Activated naive CD4-positive, alpha-beta T cell treated with anti-CD3 and anti-CD28 coated beads for 36 hours (primary cell): ENCODE data around the gene ZBBX. TPM values are rescaled to one million over a fixed set of nuclear protein-coding genes. Genes with fewer than 3 reads are reported as not detected.

Experiments used
- CTCF ChIA-PET: fragments of 350-600 bp; sonication (Branson Sonifier 250); formaldehyde crosslinking; loops from one replicate; lab custom pipeline; 2021; ENCODE audit warnings: antibody characterized with exemption; lab: Charles Lee
- DNase-seq: peaks from one replicate; pipeline ENCODE4 v3.0.0-alpha.2; 2020
- H3K27ac Mint-ChIP-seq: one replicate; pipeline ENCODE4 v1.8.0; 2021; ENCODE audit warnings: mild to moderate bottlenecking, mixed read lengths
- H3K27me3 Mint-ChIP-seq: one replicate; pipeline ENCODE4 v1.8.0; 2021; ENCODE audit warnings: low read depth, mixed read lengths
- H3K36me3 Mint-ChIP-seq: one replicate; pipeline ENCODE4 v1.8.0; 2021; ENCODE audit warnings: low read depth, mixed read lengths
- H3K4me1 Mint-ChIP-seq: one replicate; pipeline ENCODE4 v1.8.0; 2021; ENCODE audit warnings: low read depth, mixed read lengths
- H3K4me3 Mint-ChIP-seq: one replicate; pipeline ENCODE4 v1.8.0; 2021; ENCODE audit warnings: mild to moderate bottlenecking, moderate library complexity, mixed read lengths
- H3K9me3 Mint-ChIP-seq: one replicate; pipeline ENCODE4 v1.8.0; 2021; ENCODE audit warnings: mixed read lengths
- intact Hi-C: fragments of 100-400 bp; cut with micrococcal nuclease; formaldehyde crosslinking; loops from one replicate; pipeline ENCODE4 v1.15.1; 2023
- total RNA-seq, 2 experiments: library from RNA; stranded (reverse); gene quantifications; one replicate each; pipeline ENCODE4 v1.2.3, GENCODE V29; 2021

ZBBX gene
- total RNA-seq, 2 experiments from 2014 or later = not detected

DNA sequence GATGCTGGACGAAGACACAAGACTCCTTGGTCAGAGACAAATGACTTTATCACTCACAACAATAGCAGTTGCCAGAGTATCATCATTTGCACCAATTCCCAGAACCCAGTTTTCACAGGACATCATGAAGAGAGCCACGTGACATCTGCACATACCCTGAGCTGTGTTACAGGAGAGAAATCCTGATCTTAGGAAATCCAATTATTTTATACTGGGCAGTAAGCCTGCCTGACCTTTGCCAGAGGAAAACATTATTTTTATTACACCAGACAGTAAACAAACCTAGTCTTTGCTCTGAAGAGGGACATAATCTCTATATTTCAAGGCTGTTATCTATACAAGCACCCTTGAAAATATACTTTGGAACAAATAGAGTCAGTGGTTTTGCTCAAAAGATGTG lies 77.4 kb downstream of the ZBBX start:
- intact Hi-C loops = no loop called here
- CTCF ChIA-PET = no interaction called here

GRCh38 chr3:167300207-167300606 lies 79.9 kb downstream of the ZBBX start:
- no peak overlapping the region for H3K4me3 Mint-ChIP-seq
- peaks cover 4% of the 10 kb centered on the region for H3K9me3 Mint-ChIP-seq
- H3K36me3 Mint-ChIP-seq = no peaks in the 10 kb centered on the region
- CTCF ChIA-PET = no interaction called here
- H3K27me3 Mint-ChIP-seq = no peaks in the 10 kb centered on the region
- DNase-seq = no peak
- intact Hi-C loops = no loop called here
- no peaks in the 10 kb centered on the region for H3K4me1 Mint-ChIP-seq
- no peak overlapping the region for H3K27ac Mint-ChIP-seq

More for the DNA sequence above, 77.4 kb downstream of the ZBBX start:
- no peaks in the 10 kb centered on the region for H3K9me3 Mint-ChIP-seq
- H3K36me3 Mint-ChIP-seq = no peaks in the 10 kb centered on the region
- no peak overlapping the region for H3K27ac Mint-ChIP-seq
- H3K4me1 Mint-ChIP-seq = no peaks in the 10 kb centered on the region
- H3K4me3 Mint-ChIP-seq = no peak overlapping the region
- no peaks in the 10 kb centered on the region for H3K27me3 Mint-ChIP-seq
- DNase-seq = no peak

DNA sequence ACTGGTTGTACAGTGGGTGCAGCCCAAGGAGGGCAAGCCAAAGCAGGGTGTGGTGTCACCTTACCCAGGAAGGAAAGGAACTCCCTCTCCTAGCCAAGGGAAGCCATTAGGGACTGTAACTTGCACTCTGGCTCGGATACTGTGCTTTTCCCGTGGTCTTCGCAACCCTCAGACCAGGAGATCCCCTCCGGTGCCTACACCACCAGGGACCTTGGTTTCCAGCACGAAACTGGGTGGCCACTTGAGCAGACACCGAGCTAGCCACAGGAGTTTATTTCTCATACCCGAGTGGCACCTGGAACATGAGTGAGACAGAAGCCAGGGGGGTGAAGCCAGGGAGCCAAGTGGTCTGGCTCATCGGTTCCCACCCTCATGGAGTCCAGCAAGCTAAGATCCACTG lies 90.7 kb downstream of the ZBBX start:
- H3K4me1 Mint-ChIP-seq = no peaks in the 10 kb centered on the region
- H3K36me3 Mint-ChIP-seq = no peaks in the 10 kb centered on the region

GRCh38 chr3:167288737-167289136 lies 91.4 kb downstream of the ZBBX start:
- no peak for DNase-seq
- CTCF ChIA-PET = no interaction called here

More for the DNA sequence above, 90.7 kb downstream of the ZBBX start:
- Mint-ChIP-seq H3K27ac (no peak overlapping the region), H3K4me3 (no peak overlapping the region), H3K27me3 (peaks cover 3% of the 10 kb centered on the region), H3K9me3 (peaks cover 6% of the 10 kb centered on the region)
- intact Hi-C loops = no loop called here
- no peak for DNase-seq
- CTCF ChIA-PET = interaction anchor here (0.6 kb wide), 1 partner anchor 603 kb away, joined by 3 read pairs; no protein-coding TSS in a partner anchor

DNA sequence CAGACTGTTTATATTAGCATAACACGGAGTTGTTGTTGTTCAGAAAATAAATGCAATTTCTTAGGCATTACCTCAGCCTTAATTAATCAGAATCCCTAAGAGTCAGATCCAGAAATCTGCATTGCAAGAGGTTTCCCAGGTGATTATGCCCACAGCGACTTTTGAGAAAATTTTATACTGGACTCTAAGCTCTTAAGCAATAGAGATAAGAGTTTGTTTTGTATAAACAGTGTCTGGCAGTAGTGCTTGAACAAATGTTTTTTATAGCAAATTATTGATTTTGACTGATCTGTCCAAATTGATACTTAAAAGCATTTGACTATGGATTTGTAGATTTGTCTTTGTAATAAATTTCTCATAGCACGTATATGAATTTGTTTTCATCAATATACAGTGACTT lies 92.8 kb downstream of the ZBBX start:
- CTCF ChIA-PET = no interaction called here
- H3K9me3 Mint-ChIP-seq = peaks cover 3% of the 10 kb centered on the region
- no peak for DNase-seq
- no peaks in the 10 kb centered on the region for H3K4me1 Mint-ChIP-seq
- H3K4me3 Mint-ChIP-seq = no peak overlapping the region
- H3K36me3 Mint-ChIP-seq = no peaks in the 10 kb centered on the region
- intact Hi-C loops = no loop called here
- peaks cover 3% of the 10 kb centered on the region for H3K27me3 Mint-ChIP-seq
- H3K27ac Mint-ChIP-seq = no peak overlapping the region

More at GRCh38 chr3:167288737-167289136, 91.4 kb downstream of the ZBBX start:
- intact Hi-C loops = no loop called here
- no peak overlapping the region for H3K27ac Mint-ChIP-seq
- no peak overlapping the region for H3K4me3 Mint-ChIP-seq
- H3K36me3 Mint-ChIP-seq = no peaks in the 10 kb centered on the region
- H3K9me3 Mint-ChIP-seq = peaks cover 4% of the 10 kb centered on the region
- H3K4me1 Mint-ChIP-seq = no peaks in the 10 kb centered on the region
- H3K27me3 Mint-ChIP-seq = peaks cover 3% of the 10 kb centered on the region

- Mint-ChIP-seq H3K27me3 (no peaks in the 10 kb centered on the region), H3K4me1 (no peaks in the 10 kb centered on the region), H3K4me3 (no peak overlapping the region), H3K36me3 (peaks cover 1% of the 10 kb centered on the region), H3K27ac (no peak overlapping the region), H3K9me3 (peaks cover 1% of the 10 kb centered on the region)
- DNase-seq = no peak
- intact Hi-C loops = no loop called here
- CTCF ChIA-PET = no interaction called here
These were observed 105.8 kb downstream of the ZBBX start for GRCh38 chr3:167274141-167274874.

DNA sequence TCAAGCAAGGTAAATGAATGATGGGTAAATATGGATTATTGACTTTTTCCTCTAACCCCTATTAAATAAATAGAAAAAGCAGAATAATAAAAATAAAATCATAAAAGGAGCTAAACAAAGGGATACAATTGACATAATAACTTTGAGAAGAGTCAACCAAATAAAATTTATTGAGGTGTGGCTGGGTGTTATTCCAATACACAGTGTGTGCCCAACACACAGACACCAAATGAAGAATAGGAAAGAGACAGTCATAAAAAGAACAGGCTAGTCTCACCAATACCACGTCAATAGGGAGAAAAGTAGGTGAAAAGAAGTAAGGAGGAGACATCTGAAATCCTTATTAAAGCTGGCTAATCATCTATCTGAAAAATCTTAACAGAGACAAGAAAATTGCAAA lies 127.1 kb downstream of the ZBBX start:
- H3K4me3 Mint-ChIP-seq = no peak overlapping the region
- no peak for DNase-seq
- CTCF ChIA-PET = interaction anchor here (0.6 kb wide), 1 partner anchor 9 kb away, joined by 4 read pairs; no protein-coding TSS in a partner anchor
- intact Hi-C loops = loop anchor here (1.0 kb wide), 1 partner anchor 38 kb away; no protein-coding TSS in a partner anchor
- H3K27ac Mint-ChIP-seq = no peak overlapping the region
- no peaks in the 10 kb centered on the region for H3K4me1 Mint-ChIP-seq
- no peaks in the 10 kb centered on the region for H3K27me3 Mint-ChIP-seq
- peaks cover 3% of the 10 kb centered on the region for H3K9me3 Mint-ChIP-seq
- no peaks in the 10 kb centered on the region for H3K36me3 Mint-ChIP-seq

GRCh38 chr3:167251678-167252077 lies 128.4 kb downstream of the ZBBX start:
- H3K4me3 Mint-ChIP-seq = no peak overlapping the region
- H3K27me3 Mint-ChIP-seq = no peaks in the 10 kb centered on the region
- CTCF ChIA-PET = no interaction called here
- intact Hi-C loops = no loop called here
- no peak overlapping the region for H3K27ac Mint-ChIP-seq
- no peak for DNase-seq
- H3K9me3 Mint-ChIP-seq = peaks cover 3% of the 10 kb centered on the region
- no peaks in the 10 kb centered on the region for H3K36me3 Mint-ChIP-seq
- no peaks in the 10 kb centered on the region for H3K4me1 Mint-ChIP-seq

GRCh38 chr3:167246252-167246651 lies 133.8 kb downstream of the ZBBX start:
- DNase-seq = no peak
- Mint-ChIP-seq H3K36me3 (no peaks in the 10 kb centered on the region), H3K4me3 (no peak overlapping the region), H3K27ac (no peak overlapping the region), H3K9me3 (no peaks in the 10 kb centered on the region), H3K4me1 (no peaks in the 10 kb centered on the region), H3K27me3 (no peaks in the 10 kb centered on the region)
- CTCF ChIA-PET = no interaction called here
- intact Hi-C loops = no loop called here

- no peak overlapping the region for H3K4me3 Mint-ChIP-seq
- intact Hi-C loops = no loop called here
- H3K9me3 Mint-ChIP-seq = no peaks in the 10 kb centered on the region
- H3K36me3 Mint-ChIP-seq = no peaks in the 10 kb centered on the region
- no peaks in the 10 kb centered on the region for H3K4me1 Mint-ChIP-seq
- no peak for DNase-seq
- CTCF ChIA-PET = no interaction called here
- H3K27ac Mint-ChIP-seq = no peak overlapping the region
- no peaks in the 10 kb centered on the region for H3K27me3 Mint-ChIP-seq
These were observed 138.8 kb downstream of the ZBBX start for GRCh38 chr3:167241048-167241845.

- intact Hi-C loops = no loop called here
- no peaks in the 10 kb centered on the region for H3K4me1 Mint-ChIP-seq
- no peaks in the 10 kb centered on the region for H3K36me3 Mint-ChIP-seq
- H3K4me3 Mint-ChIP-seq = no peak overlapping the region
- no peak overlapping the region for H3K27ac Mint-ChIP-seq
- DNase-seq = no peak
- CTCF ChIA-PET = no interaction called here
- H3K27me3 Mint-ChIP-seq = no peaks in the 10 kb centered on the region
- no peaks in the 10 kb centered on the region for H3K9me3 Mint-ChIP-seq
These were observed 152.0 kb downstream of the ZBBX start for GRCh38 chr3:167228135-167228534.

DNA sequence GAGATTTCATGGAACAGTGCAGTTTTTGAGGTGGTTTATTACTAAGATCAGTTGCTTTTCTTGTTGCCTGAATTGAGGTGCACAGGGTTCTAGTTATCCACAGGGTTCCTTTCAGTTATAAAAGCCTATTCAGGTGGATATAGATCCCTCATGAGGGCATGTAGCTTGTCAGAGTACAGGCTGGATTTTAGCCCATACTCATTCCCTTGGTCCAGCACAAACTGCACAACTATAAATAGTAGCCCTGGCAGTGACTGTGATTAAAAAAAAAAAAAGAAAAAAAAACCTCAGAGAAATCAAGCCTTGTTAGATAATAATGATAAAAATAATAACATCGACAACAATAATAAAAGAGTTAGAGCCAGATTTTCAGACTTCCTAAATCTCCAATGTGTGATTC lies 154.3 kb downstream of the ZBBX start:
- CTCF ChIA-PET = no interaction called here
- Mint-ChIP-seq H3K9me3 (peaks cover 2% of the 10 kb centered on the region), H3K27ac (no peak overlapping the region), H3K36me3 (no peaks in the 10 kb centered on the region), H3K4me3 (no peak overlapping the region), H3K27me3 (no peaks in the 10 kb centered on the region), H3K4me1 (no peaks in the 10 kb centered on the region)
- intact Hi-C loops = no loop called here
- DNase-seq = no peak

DNA sequence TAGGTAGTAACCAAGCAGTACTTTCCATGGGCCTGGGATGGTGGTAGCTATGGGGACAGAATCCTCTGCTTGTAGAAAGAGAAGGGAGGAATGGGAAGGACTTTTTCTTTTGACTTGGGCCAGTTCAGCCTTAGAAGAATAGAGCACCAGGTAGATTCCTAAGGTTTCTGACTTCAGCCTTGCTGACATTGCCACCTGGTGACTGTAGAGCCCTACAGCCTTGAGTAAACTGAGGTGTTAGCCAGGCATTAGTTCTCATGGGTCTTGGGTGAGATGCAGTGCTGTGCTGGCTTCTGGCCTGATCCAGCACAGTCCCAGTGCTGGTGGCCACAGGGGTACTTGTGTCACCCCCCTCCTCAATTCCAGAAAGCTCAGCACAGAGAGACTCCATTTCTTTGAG lies 171.1 kb downstream of the ZBBX start:
- H3K4me3 Mint-ChIP-seq = no peak overlapping the region
- intact Hi-C loops = no loop called here
- H3K36me3 Mint-ChIP-seq = no peaks in the 10 kb centered on the region
- CTCF ChIA-PET = no interaction called here
- no peaks in the 10 kb centered on the region for H3K27me3 Mint-ChIP-seq
- H3K27ac Mint-ChIP-seq = no peak overlapping the region
- H3K9me3 Mint-ChIP-seq = peaks cover 2% of the 10 kb centered on the region
- no peaks in the 10 kb centered on the region for H3K4me1 Mint-ChIP-seq
- DNase-seq = no peak
